Smooth muscle cell (in vitro differentiated cells): ENCODE data around the gene DYNC1H1. TPM values are rescaled to one million over a fixed set of nuclear protein-coding genes. Genes with fewer than 3 reads are reported as not detected.

Source experiments
- DNase-seq: peaks from one replicate; lab custom pipeline; 2025; ENCODE audit not compliant: unreplicated experiment; lab: John Stamatoyannopoulos, UW
- H2AFZ ChIP-seq: fragments of 200-600 bp; sonication (generic); 2 replicates; pipeline ENCODE4 v1.6.0; 2016; ENCODE audit warnings: antibody characterized with exemption, low read depth, mild to moderate bottlenecking
- H3F3A ChIP-seq: fragments of 200-600 bp; sonication (generic); 2 replicates; pipeline ENCODE4 v1.6.0; 2017; ENCODE audit warnings: antibody characterized with exemption, low read depth
- H3K27ac ChIP-seq: fragments of 200-600 bp; sonication (generic); 2 replicates; pipeline ENCODE4 v1.5.1; 2016; ENCODE audit warnings: low read depth, mild to moderate bottlenecking
- H3K27me3 ChIP-seq: fragments of 200-600 bp; sonication (generic); 2 replicates; pipeline ENCODE4 v1.6.1; 2016; ENCODE audit warnings: low read depth, mild to moderate bottlenecking
- H3K36me3 ChIP-seq: fragments of 200-600 bp; sonication (generic); 2 replicates; pipeline ENCODE4 v1.5.1; 2016; ENCODE audit warnings: low read depth
- H3K4me1 ChIP-seq: fragments of 200-600 bp; sonication (generic); 2 replicates; pipeline ENCODE4 v1.5.1; 2016; ENCODE audit warnings: low read depth
- H3K4me2 ChIP-seq: fragments of 200-600 bp; sonication (generic); 2 replicates; pipeline ENCODE4 v1.6.0; 2016; ENCODE audit warnings: mild to moderate bottlenecking
- H3K4me3 ChIP-seq: fragments of 200-600 bp; sonication (generic); 2 replicates; pipeline ENCODE4 v1.5.1; 2016; ENCODE audit warnings: mild to moderate bottlenecking
- H3K79me2 ChIP-seq: fragments of 200-600 bp; sonication (generic); 2 replicates; pipeline ENCODE4 v1.6.0; 2016; ENCODE audit warnings: low read depth, mild to moderate bottlenecking
- H3K9ac ChIP-seq: fragments of 200-600 bp; sonication (generic); 2 replicates; pipeline ENCODE4 v1.6.0; 2016; ENCODE audit warnings: low read depth
- H3K9me3 ChIP-seq: fragments of 200-600 bp; sonication (generic); replicated peaks from 2 replicates; pipeline ENCODE4 v1.5.1; 2016; ENCODE audit warnings: low read depth
- H4K20me1 ChIP-seq: fragments of 200-600 bp; sonication (generic); 2 replicates; pipeline ENCODE4 v1.6.0; 2016; ENCODE audit warnings: low read depth
- WGBS: methylation state at CpG from one replicate; pipeline ENCODE4 v1.1.7; 2016; ENCODE audit warnings: low lambda C conversion rate; 5-methylcytosine and 5-hydroxymethylcytosine counted together
- polyA plus RNA-seq: library from polyadenylated mRNA; unstranded; fragments of >200 nt; fragmentation: Nextera tagmentation; extraction: Ambion mirVana; gene quantifications from 2 replicates; pipeline ENCODE4 v1.2.1, GENCODE V29; 2016
- total RNA-seq: library from RNA; depleted of rRNA; stranded (reverse); fragments of >200 nt; gene quantifications from 2 replicates; pipeline ENCODE4 v1.2.3, GENCODE V29; 2014
- TF ChIP-seq, protein P1 (sequence below): fragments of 200-600 bp; sonication (generic); IDR thresholded peaks from 2 replicates; pipeline ENCODE4 v1.5.1; 2017; ENCODE audit warnings: borderline replicate concordance, mild to moderate bottlenecking, antibody characterized with exemption; ENCODE audit not compliant: insufficient read depth, poor library complexity, severe bottlenecking

DYNC1H1 gene
- total and polyA plus RNA-seq, 2 experiments from 2014 or later = 137 to 399 TPM

DNA sequence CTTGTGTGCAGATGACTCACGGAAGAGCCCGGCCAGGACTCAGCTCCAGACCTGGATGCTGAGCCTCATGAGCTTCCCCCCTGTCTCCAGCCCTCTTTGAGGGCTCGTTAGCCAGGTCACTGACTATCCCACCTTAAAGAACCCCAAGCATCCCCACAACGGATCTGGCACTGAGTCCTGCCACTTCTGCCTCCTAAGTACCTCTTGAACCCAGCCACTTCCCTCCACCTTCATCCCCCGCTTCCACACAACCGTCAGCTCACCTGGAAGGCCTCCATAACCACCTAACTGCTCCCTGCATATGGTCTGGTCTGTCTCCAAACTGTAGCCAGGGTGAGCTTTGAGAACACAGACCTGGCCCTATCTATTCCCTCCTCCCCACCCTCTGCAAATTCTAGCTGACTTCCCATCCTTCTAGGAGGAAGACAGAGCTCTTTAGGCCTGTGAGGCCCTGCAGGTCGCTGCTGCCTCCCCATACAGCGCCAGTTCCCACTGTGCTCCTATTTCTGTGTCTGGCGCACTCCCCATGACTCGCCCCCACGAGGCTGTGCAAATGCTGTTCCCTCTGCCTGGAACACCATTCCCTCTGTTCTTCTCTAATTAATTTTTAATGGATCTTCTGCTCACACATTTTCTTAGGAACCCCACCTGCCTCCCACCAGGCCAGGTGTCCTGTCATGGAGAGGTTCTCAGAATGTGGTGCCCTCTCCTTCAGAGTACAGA, 125.4 kb downstream of the DYNC1H1 start:
- DNase-seq = no peak
- Histone ChIP-seq H3K27ac (no peak overlapping the region), H3K9me3 (no peaks in the 10 kb centered on the region), H3K4me1 (peaks cover 12% of the 10 kb centered on the region), H2AFZ (no peak overlapping the region), H3K27me3 (no peaks in the 10 kb centered on the region), H4K20me1 (peaks cover 16% of the 10 kb centered on the region), H3F3A (peaks cover 8% of the 10 kb centered on the region), H3K4me3 (no peak overlapping the region), H3K4me2 (no peak overlapping the region), H3K36me3 (peaks cover 4% of the 10 kb centered on the region), H3K79me2 (peaks cover 16% of the 10 kb centered on the region), H3K9ac (no peak overlapping the region)
- TF ChIP-seq, protein P1, sequence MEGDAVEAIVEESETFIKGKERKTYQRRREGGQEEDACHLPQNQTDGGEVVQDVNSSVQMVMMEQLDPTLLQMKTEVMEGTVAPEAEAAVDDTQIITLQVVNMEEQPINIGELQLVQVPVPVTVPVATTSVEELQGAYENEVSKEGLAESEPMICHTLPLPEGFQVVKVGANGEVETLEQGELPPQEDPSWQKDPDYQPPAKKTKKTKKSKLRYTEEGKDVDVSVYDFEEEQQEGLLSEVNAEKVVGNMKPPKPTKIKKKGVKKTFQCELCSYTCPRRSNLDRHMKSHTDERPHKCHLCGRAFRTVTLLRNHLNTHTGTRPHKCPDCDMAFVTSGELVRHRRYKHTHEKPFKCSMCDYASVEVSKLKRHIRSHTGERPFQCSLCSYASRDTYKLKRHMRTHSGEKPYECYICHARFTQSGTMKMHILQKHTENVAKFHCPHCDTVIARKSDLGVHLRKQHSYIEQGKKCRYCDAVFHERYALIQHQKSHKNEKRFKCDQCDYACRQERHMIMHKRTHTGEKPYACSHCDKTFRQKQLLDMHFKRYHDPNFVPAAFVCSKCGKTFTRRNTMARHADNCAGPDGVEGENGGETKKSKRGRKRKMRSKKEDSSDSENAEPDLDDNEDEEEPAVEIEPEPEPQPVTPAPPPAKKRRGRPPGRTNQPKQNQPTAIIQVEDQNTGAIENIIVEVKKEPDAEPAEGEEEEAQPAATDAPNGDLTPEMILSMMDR = no peak
- 89% methylated on average over 11 of the region's 11 CpGs for WGBS

DNA sequence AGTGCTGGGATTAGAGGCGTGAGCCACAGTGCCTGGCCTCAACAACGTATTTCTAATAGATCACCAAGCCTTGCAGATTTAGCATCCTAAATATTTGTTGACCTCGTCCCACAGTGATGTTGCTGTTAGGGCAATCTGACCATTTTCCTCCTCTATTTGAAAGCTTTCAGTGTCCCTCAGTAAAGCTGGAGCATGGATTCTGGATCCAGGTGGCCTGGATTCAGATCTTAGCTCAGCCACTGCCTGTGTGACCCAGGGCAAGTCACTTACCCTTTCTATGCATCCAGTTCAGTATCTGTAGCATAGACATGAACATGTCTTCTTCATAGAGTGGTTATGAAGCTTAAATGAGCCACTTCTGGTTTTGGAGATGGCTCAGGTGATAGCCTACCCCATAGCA, 126.3 kb downstream of the DYNC1H1 start:
- 89% methylated on average over 3 of the region's 3 CpGs for WGBS

DNA sequence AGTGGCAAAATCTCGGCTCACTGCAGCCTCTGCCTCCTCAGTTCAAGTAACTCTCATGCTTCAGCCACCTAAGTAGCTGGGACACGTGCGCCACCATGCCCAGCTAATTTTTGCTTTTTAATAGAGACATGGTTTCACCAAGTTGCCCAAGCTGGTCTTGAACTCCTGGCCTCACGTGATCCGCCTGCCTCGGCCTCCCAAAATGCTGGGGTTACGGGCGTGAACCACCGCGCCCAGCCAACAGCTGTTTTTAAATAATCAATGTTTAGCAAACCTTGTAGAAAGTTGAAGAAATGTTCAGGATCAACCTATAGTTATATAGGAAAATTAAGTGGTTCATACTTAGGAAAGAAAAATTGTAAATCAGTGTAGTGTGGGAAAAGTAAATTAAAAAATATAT, 128.4 kb downstream of the DYNC1H1 start:
- Histone ChIP-seq H4K20me1 (no peaks in the 10 kb centered on the region), H3K79me2 (no peaks in the 10 kb centered on the region), H3F3A (peaks cover 5% of the 10 kb centered on the region), H3K27me3 (no peaks in the 10 kb centered on the region), H3K27ac (no peak overlapping the region), H3K4me3 (no peak overlapping the region), H3K4me2 (no peak overlapping the region), H3K36me3 (no peaks in the 10 kb centered on the region), H3K4me1 (peaks cover 4% of the 10 kb centered on the region), H2AFZ (no peak overlapping the region), H3K9ac (no peak overlapping the region), H3K9me3 (no peaks in the 10 kb centered on the region)
- TF ChIP-seq, protein P1 = no peak
- WGBS = 98% methylated on average over 10 of the region's 10 CpGs
- DNase-seq = no peak

More for the DNA sequence above, 126.3 kb downstream of the DYNC1H1 start:
- H3K9me3 ChIP-seq = no peaks in the 10 kb centered on the region
- peaks cover 4% of the 10 kb centered on the region for H3K4me1 ChIP-seq
- no peaks in the 10 kb centered on the region for H3K36me3 ChIP-seq
- no peak for DNase-seq
- H4K20me1 ChIP-seq = peaks cover 7% of the 10 kb centered on the region
- no peak overlapping the region for H3K9ac ChIP-seq
- no peak overlapping the region for H3K4me3 ChIP-seq
- no peak overlapping the region for H3K27ac ChIP-seq
- H3K79me2 ChIP-seq = peaks cover 7% of the 10 kb centered on the region
- H3F3A ChIP-seq = peaks cover 5% of the 10 kb centered on the region
- no peak overlapping the region for H3K4me2 ChIP-seq
- no peaks in the 10 kb centered on the region for H3K27me3 ChIP-seq
- H2AFZ ChIP-seq = no peak overlapping the region
- TF ChIP-seq, protein P1 = no peak

DNA sequence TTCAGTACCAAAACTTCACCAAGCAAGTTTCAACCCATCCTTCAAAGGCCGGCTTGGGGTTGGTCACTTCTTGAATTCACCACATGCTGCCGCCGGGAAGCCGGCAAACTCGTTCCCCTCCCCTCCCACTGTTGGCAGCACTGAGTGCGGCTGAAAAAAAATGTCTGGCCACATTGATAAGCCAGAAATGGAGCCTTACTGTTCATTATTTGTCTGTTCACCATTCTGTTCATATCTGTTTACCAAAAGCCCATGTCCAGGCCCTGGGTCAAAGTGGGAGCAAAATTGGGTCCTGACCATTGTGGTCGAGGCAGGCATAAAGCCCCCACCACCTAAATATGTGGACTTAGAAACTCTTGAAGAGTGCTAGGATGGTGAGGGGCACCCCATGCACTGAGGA, 129.7 kb downstream of the DYNC1H1 start:
- Histone ChIP-seq H3K4me3 (no peak overlapping the region), H3K4me2 (no peak overlapping the region), H3K9ac (no peak overlapping the region), H3K27ac (no peak overlapping the region), H3F3A (no peaks in the 10 kb centered on the region), H2AFZ (no peak overlapping the region), H3K36me3 (no peaks in the 10 kb centered on the region), H3K27me3 (no peaks in the 10 kb centered on the region), H3K4me1 (no peaks in the 10 kb centered on the region), H4K20me1 (no peaks in the 10 kb centered on the region), H3K9me3 (no peaks in the 10 kb centered on the region), H3K79me2 (no peaks in the 10 kb centered on the region)
- DNase-seq = no peak
- TF ChIP-seq, protein P1 = no peak
- 80% methylated on average over 7 of the region's 7 CpGs for WGBS
